ENCODE data around the gene TPCN1.

Gene TPCN1

DNA sequence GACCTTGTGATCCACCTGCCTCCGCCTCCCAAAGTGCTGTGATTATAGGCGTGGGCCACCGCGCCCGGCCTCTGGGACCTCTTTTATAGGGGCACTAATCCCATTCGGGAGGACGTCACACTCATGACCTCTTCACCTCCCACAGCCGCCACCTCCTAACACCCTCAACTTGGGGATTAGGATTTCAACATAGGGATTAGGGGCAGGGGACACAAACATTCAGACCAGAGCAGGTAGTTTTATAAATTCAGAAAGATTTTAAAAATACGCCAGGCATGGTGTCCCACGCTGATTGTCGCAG, 49.4 kb downstream of the TPCN1 start:
- no peak for DNase-seq (ENCODE audit: low read depth, low spot score)
- TF ChIP-seq CTCF (IDR thresholded peaks at IDR 0.05; ENCODE audit: low read depth, low read length) = no peak
- in situ Hi-C loops (cut with HindIII; ENCODE audit: low sequenced_read_pairs) = no loop called here
- no peak overlapping the region for H3K4me3 ChIP-seq (ENCODE audit: low read depth, low read length)

GRCh38 chr12:113271466-113271852, 50.2 kb downstream of the TPCN1 start:
- TF ChIP-seq CTCF (IDR thresholded peaks at IDR 0.05; ENCODE audit: low read depth, low read length) = no peak
- in situ Hi-C loops (cut with HindIII; ENCODE audit: low sequenced_read_pairs) = no loop called here
- no peak overlapping the region for H3K4me3 ChIP-seq (ENCODE audit: low read depth, low read length)
- no peak for DNase-seq (ENCODE audit: low read depth, low spot score)

DNA sequence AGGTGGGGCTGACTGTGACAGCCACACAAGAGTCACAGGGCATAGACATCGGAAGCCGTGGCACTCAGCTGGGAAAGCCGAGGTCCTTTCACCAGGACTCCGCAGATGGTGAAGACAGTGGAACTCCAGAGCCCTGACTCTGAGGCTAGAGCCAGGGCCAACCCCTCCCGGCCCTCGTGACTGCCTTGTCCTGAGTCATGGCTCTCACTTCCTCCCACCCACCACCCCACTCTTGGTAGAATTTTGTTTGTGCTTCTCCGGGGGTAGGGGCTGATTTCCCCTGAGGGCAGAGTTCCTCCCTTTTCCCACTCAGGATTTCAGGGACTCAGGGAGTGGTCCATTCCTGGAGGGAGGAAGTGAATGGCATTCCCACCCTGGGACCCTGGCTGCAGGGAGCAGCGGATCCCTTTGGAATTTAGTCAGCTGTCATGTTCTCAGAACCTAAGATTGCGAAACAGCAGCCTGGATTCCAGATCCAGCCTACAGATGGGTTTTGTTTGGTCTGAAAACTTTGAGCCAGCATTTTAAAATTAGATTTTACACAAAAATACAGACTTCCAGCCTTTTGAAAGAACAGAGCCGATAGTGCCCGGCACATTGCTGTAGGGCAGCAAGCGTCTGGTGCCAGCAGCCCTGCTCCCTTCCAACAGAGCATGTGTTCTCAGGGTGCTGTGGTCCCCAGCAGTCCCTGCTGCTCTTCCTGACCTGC, 50.7 kb downstream of the TPCN1 start:
- in situ Hi-C loops (cut with HindIII; ENCODE audit: low sequenced_read_pairs) = no loop called here
- H3K4me3 ChIP-seq (ENCODE audit: low read depth, low read length) = no peak overlapping the region
- DNase-seq (ENCODE audit: low read depth, low spot score) = peak; percentile 50
- no peak for TF ChIP-seq CTCF (IDR thresholded peaks at IDR 0.05; ENCODE audit: low read depth, low read length)

GRCh38 chr12:113273053-113273725, 51.9 kb downstream of the TPCN1 start:
- DNase-seq (ENCODE audit: low read depth, low spot score) = no peak
- no peak overlapping the region for H3K4me3 ChIP-seq (ENCODE audit: low read depth, low read length)
- TF ChIP-seq CTCF (IDR thresholded peaks at IDR 0.05; ENCODE audit: low read depth, low read length) = no peak
- in situ Hi-C loops (cut with HindIII; ENCODE audit: low sequenced_read_pairs) = no loop called here

- DNase-seq (ENCODE audit: low read depth, low spot score) = no peak
- H3K4me3 ChIP-seq (ENCODE audit: low read depth, low read length) = no peak overlapping the region
- TF ChIP-seq CTCF (IDR thresholded peaks at IDR 0.05; ENCODE audit: low read depth, low read length) = no peak
- in situ Hi-C loops (cut with HindIII; ENCODE audit: low sequenced_read_pairs) = no loop called here
Measured at GRCh38 chr12:113274848-113275247, 53.6 kb downstream of the TPCN1 start.

GRCh38 chr12:113276306-113276705, 55.0 kb downstream of the TPCN1 start:
- no peak overlapping the region for H3K4me3 ChIP-seq (ENCODE audit: low read depth, low read length)
- in situ Hi-C loops (cut with HindIII; ENCODE audit: low sequenced_read_pairs) = no loop called here
- no peak for TF ChIP-seq CTCF (IDR thresholded peaks at IDR 0.05; ENCODE audit: low read depth, low read length)
- no peak for DNase-seq (ENCODE audit: low read depth, low spot score)

Data from astrocyte of the spinal cord (primary cell).